ENCODE results near the gene LIPC. TPM values are rescaled to one million over a fixed set of nuclear protein-coding genes. Genes with fewer than 3 reads are reported as not detected.

The LIPC gene
- total RNA-seq, 4 donors from 2014 or later, result 0.47 TPM; not detected in 3

GRCh38 chr15:58569455-58569854 is 137.7 kb downstream of the LIPC start:
- H3K9me3 ChIP-seq, result no peaks in the 10 kb centered on the region
- no peak for DNase-seq
- H3K27ac ChIP-seq, result no peak overlapping the region
- TF ChIP-seq CTCF (IDR thresholded peaks at IDR 0.05 in 4 of 5, conservative IDR thresholded peaks at IDR 0.05 in 1 of 5) (no peak), POLR2A (IDR thresholded peaks at IDR 0.05) (no peak)
- H3K27me3 ChIP-seq, result no peaks in the 10 kb centered on the region
- no peak for ATAC-seq
- H3K4me1 ChIP-seq, result peaks cover 0 to 3% of the 10 kb centered on the region in 2 donors
- in situ Hi-C loops (cut with MboI; ENCODE audit: low sequenced_read_pairs in 4 of 4) (no loop called here), intact Hi-C loops (cut with DNase I; ENCODE audit: low total_unique reads) (no loop called here)
- no peak overlapping the region for H3K4me3 ChIP-seq
- no peaks in the 10 kb centered on the region for H3K36me3 ChIP-seq

GRCh38 chr15:58571491-58571890 is 139.7 kb downstream of the LIPC start:
- H3K36me3 ChIP-seq, result no peaks in the 10 kb centered on the region
- H3K4me3 ChIP-seq, result no peak overlapping the region
- H3K4me1 ChIP-seq, result peaks cover 0 to 3% of the 10 kb centered on the region in 2 donors
- ATAC-seq (no peak), DNase-seq (no peak)
- no peak overlapping the region for H3K27ac ChIP-seq
- intact Hi-C loops (cut with DNase I; ENCODE audit: low total_unique reads) (no loop called here), in situ Hi-C loops (cut with MboI; ENCODE audit: low sequenced_read_pairs in 4 of 4) (no loop called here)
- H3K9me3 ChIP-seq, result no peaks in the 10 kb centered on the region
- H3K27me3 ChIP-seq, result no peaks in the 10 kb centered on the region
- TF ChIP-seq CTCF (IDR thresholded peaks at IDR 0.05 in 4 of 5, conservative IDR thresholded peaks at IDR 0.05 in 1 of 5), result no peak
- TF ChIP-seq POLR2A (IDR thresholded peaks at IDR 0.05), result no peak

GRCh38 chr15:58572521-58572920 is 140.7 kb downstream of the LIPC start:
- Histone ChIP-seq H3K36me3 (no peaks in the 10 kb centered on the region), H3K4me3 (no peak overlapping the region), H3K4me1 (peaks cover 0 to 3% of the 10 kb centered on the region in 2 donors), H3K27ac (no peak overlapping the region), H3K9me3 (no peaks in the 10 kb centered on the region), H3K27me3 (no peaks in the 10 kb centered on the region)
- in situ Hi-C loops (cut with MboI; ENCODE audit: low sequenced_read_pairs in 4 of 4), result no loop called here
- ATAC-seq, result no peak
- TF ChIP-seq CTCF (IDR thresholded peaks at IDR 0.05 in 4 of 5, conservative IDR thresholded peaks at IDR 0.05 in 1 of 5) (no peak), POLR2A (IDR thresholded peaks at IDR 0.05) (no peak)
- no peak for DNase-seq
- intact Hi-C loops (cut with DNase I; ENCODE audit: low total_unique reads), result no loop called here

GRCh38 chr15:58573270-58573669 is 141.5 kb downstream of the LIPC start:
- Histone ChIP-seq H3K9me3 (no peaks in the 10 kb centered on the region), H3K4me3 (no peak overlapping the region), H3K27me3 (no peaks in the 10 kb centered on the region), H3K4me1 (peaks cover 0 to 3% of the 10 kb centered on the region in 2 donors), H3K36me3 (no peaks in the 10 kb centered on the region), H3K27ac (no peak overlapping the region)
- TF ChIP-seq CTCF (IDR thresholded peaks at IDR 0.05 in 4 of 5, conservative IDR thresholded peaks at IDR 0.05 in 1 of 5) (no peak), POLR2A (IDR thresholded peaks at IDR 0.05) (no peak)
- intact Hi-C loops (cut with DNase I; ENCODE audit: low total_unique reads), result no loop called here
- in situ Hi-C loops (cut with MboI; ENCODE audit: low sequenced_read_pairs in 4 of 4), result no loop called here
- DNase-seq (no peak), ATAC-seq (no peak)

GRCh38 chr15:58574631-58575030 is 142.8 kb downstream of the LIPC start:
- ATAC-seq, result no peak
- H3K27me3 ChIP-seq, result no peaks in the 10 kb centered on the region
- no peak for DNase-seq
- no peaks in the 10 kb centered on the region for H3K4me1 ChIP-seq
- TF ChIP-seq POLR2A (IDR thresholded peaks at IDR 0.05) (no peak), CTCF (IDR thresholded peaks at IDR 0.05 in 4 of 5, conservative IDR thresholded peaks at IDR 0.05 in 1 of 5) (no peak)
- H3K36me3 ChIP-seq, result no peaks in the 10 kb centered on the region
- in situ Hi-C loops (cut with MboI; ENCODE audit: low sequenced_read_pairs in 4 of 4), result no loop called here
- H3K9me3 ChIP-seq, result no peaks in the 10 kb centered on the region
- intact Hi-C loops (cut with DNase I; ENCODE audit: low total_unique reads), result no loop called here
- H3K4me3 ChIP-seq, result no peak overlapping the region
- H3K27ac ChIP-seq, result no peak overlapping the region
